HG03378 (cell line): ENCODE measurements around the gene OTUD1.

ENCODE experiments used
- ATAC-seq: cut with Tn5 transposase; IDR thresholded peaks from one replicate; pipeline ENCODE4 v1.9.1; 2021; ENCODE audit warnings: mild to moderate bottlenecking, moderate library complexity; ENCODE audit not compliant: unreplicated experiment

OTUD1 gene

GRCh38 chr10:23421397-23421796 lies 17.5 kb upstream of the OTUD1 start:
- ATAC-seq: no peak

GRCh38 chr10:23422003-23422411 lies 16.9 kb upstream of the OTUD1 start:
- no peak for ATAC-seq

GRCh38 chr10:23432166-23432565 lies 6.7 kb upstream of the OTUD1 start:
- no peak for ATAC-seq

- ATAC-seq: no peak
Observed at GRCh38 chr10:23432639-23433038, 6.2 kb upstream of the OTUD1 start.

- ATAC-seq: no peak
Observed at GRCh38 chr10:23433701-23434100, 5.2 kb upstream of the OTUD1 start.

- no peak for ATAC-seq
Observed at GRCh38 chr10:23435378-23435777, 3.5 kb upstream of the OTUD1 start.

GRCh38 chr10:23436983-23437382 lies 1.9 kb upstream of the OTUD1 start:
- no peak for ATAC-seq

- no peak for ATAC-seq
Observed at GRCh38 chr10:23437963-23438546, 820 bp upstream of the OTUD1 start.

GRCh38 chr10:23439452-23439960 lies 631 bp downstream of the OTUD1 start:
- ATAC-seq: peak; percentile 4

- ATAC-seq: no peak
Observed at GRCh38 chr10:23439961-23440889, 1.4 kb downstream of the OTUD1 start.

- ATAC-seq: no peak
Observed at GRCh38 chr10:23441251-23441650, 2.4 kb downstream of the OTUD1 start.

- no peak for ATAC-seq
Observed at GRCh38 chr10:23442936-23443335, 4.1 kb downstream of the OTUD1 start.

- ATAC-seq: no peak
Observed at GRCh38 chr10:23445591-23445990, 6.7 kb downstream of the OTUD1 start.

- no peak for ATAC-seq
Observed at GRCh38 chr10:23448323-23448722, 9.4 kb downstream of the OTUD1 start.

- ATAC-seq: peak; percentile 93
Observed at GRCh38 chr10:23448802-23449570, 10.1 kb downstream of the OTUD1 start.

GRCh38 chr10:23452033-23452655 lies 13.3 kb downstream of the OTUD1 start:
- ATAC-seq: no peak

GRCh38 chr10:23453465-23453864 lies 14.6 kb downstream of the OTUD1 start:
- no peak for ATAC-seq

GRCh38 chr10:23457632-23458417 lies 18.9 kb downstream of the OTUD1 start:
- ATAC-seq: no peak

GRCh38 chr10:23459308-23459939 lies 20.5 kb downstream of the OTUD1 start:
- no peak for ATAC-seq

- ATAC-seq: no peak
Observed at GRCh38 chr10:23461557-23461956, 22.7 kb downstream of the OTUD1 start.
